DOHH2 (cell line): ENCODE measurements around the gene NUMB.

Experiments
- CTCF ChIP-seq: fragments of 200-600 bp; sonication (generic); IDR thresholded peaks from one replicate; pipeline ENCODE4 v1.5.1; 2014; ENCODE audit warnings: antibody characterized with exemption, mild to moderate bottlenecking, low read depth, low read length; ENCODE audit not compliant: poor library complexity, severe bottlenecking
- EZH2phosphoT487 ChIP-seq: fragments of 200-600 bp; sonication (generic); IDR thresholded peaks from 2 replicates; pipeline ENCODE4 v1.6.1; 2017; ENCODE audit warnings: borderline replicate concordance, mild to moderate bottlenecking, antibody characterized with exemption, low read length, moderate library complexity, mixed read lengths

- TF ChIP-seq CTCF (no peak), EZH2phosphoT487 (no peak; the same call in 1 of the 2 replicates)
These were observed 220.4 kb downstream of the NUMB start for GRCh38 chr14:73237786-73238423.
